DOHH2 (cell line): ENCODE results near the gene ADGRG7.

Experiments
- H3F3A ChIP-seq: fragments of 200-600 bp; sonication (generic), shearing (Covaris generic); 2 replicates; pipeline ENCODE4 v1.6.0; 2016; ENCODE audit warnings: antibody characterized with exemption, mild to moderate bottlenecking; ENCODE audit not compliant: control insufficient read depth, insufficient read depth
- H3K27ac ChIP-seq: fragments of 200-600 bp; sonication (generic); 2 replicates; pipeline ENCODE4 v1.5.1; 2014; ENCODE audit warnings: low read depth, mild to moderate bottlenecking, low read length, moderate library complexity
- H3K27me3 ChIP-seq: fragments of 200-600 bp; sonication (generic); 2 replicates; pipeline ENCODE4 v1.6.1; 2014; ENCODE audit warnings: mild to moderate bottlenecking, low read length, mixed read lengths; ENCODE audit not compliant: control insufficient read depth
- H3K36me3 ChIP-seq: fragments of 200-600 bp; sonication (generic); 2 replicates; pipeline ENCODE4 v1.6.1; 2014; ENCODE audit warnings: mild to moderate bottlenecking, low read length, moderate library complexity, mixed read lengths; ENCODE audit not compliant: control insufficient read depth
- H3K4me1 ChIP-seq: fragments of 200-600 bp; sonication (generic); 2 replicates; pipeline ENCODE4 v1.6.1; 2014; ENCODE audit warnings: mild to moderate bottlenecking, low read length, mixed read lengths; ENCODE audit not compliant: control insufficient read depth
- H3K4me2 ChIP-seq: fragments of 200-600 bp; sonication (generic); 2 replicates; pipeline ENCODE4 v1.6.0; 2014; ENCODE audit warnings: mild to moderate bottlenecking, low read length, moderate library complexity
- H3K4me3 ChIP-seq: fragments of 200-600 bp; sonication (generic); 2 replicates; pipeline ENCODE4 v1.5.1; 2014; ENCODE audit warnings: mild to moderate bottlenecking, low read length, mixed read lengths
- H3K79me2 ChIP-seq: fragments of 200-600 bp; sonication (generic); 2 replicates; pipeline ENCODE4 v1.6.1; 2014; ENCODE audit warnings: mild to moderate bottlenecking, low read length, mixed read lengths; ENCODE audit not compliant: control insufficient read depth
- H3K9me2 ChIP-seq: fragments of 200-600 bp; sonication (generic); replicated peaks from 2 replicates; pipeline ENCODE4 v1.6.1; 2014; ENCODE audit warnings: mild to moderate bottlenecking, low read length, mixed read lengths; ENCODE audit not compliant: control insufficient read depth
- H3K9me3 ChIP-seq: fragments of 200-600 bp; sonication (generic); 2 replicates; pipeline ENCODE4 v1.6.1; 2014; ENCODE audit warnings: antibody characterized with exemption, low read length, mixed read lengths; ENCODE audit not compliant: control insufficient read depth, insufficient read depth
- H4K20me1 ChIP-seq: fragments of 200-600 bp; sonication (generic); 2 replicates; pipeline ENCODE4 v1.6.0; 2014; ENCODE audit warnings: low read depth, mild to moderate bottlenecking, antibody characterized with exemption, low read length, moderate library complexity; ENCODE audit not compliant: control insufficient read depth, insufficient read depth
- CTCF ChIP-seq: fragments of 200-600 bp; sonication (generic); IDR thresholded peaks from one replicate; pipeline ENCODE4 v1.5.1; 2014; ENCODE audit warnings: antibody characterized with exemption, mild to moderate bottlenecking, low read depth, low read length; ENCODE audit not compliant: poor library complexity, severe bottlenecking
- EZH2phosphoT487 ChIP-seq: fragments of 200-600 bp; sonication (generic); IDR thresholded peaks from 2 replicates; pipeline ENCODE4 v1.6.1; 2017; ENCODE audit warnings: borderline replicate concordance, mild to moderate bottlenecking, antibody characterized with exemption, low read length, moderate library complexity, mixed read lengths

The ADGRG7 gene

GRCh38 chr3:100603469-100603868, 5.9 kb upstream of the ADGRG7 start:
- Histone ChIP-seq H3K9me3 (no peaks in the 10 kb centered on the region), H3K4me3 (peak overlapping the region; percentile 20; the same call in 1 of the 2 replicates), H4K20me1 (no peaks in the 10 kb centered on the region), H3F3A (no peaks in the 10 kb centered on the region), H3K4me1 (peaks cover 10% of the 10 kb centered on the region), H3K9me2 (no peaks in the 10 kb centered on the region), H3K79me2 (no peaks in the 10 kb centered on the region), H3K36me3 (no peaks in the 10 kb centered on the region), H3K4me2 (peak overlapping the region; percentile 34), H3K27me3 (peaks cover 3% of the 10 kb centered on the region; the same call in 1 of the 2 replicates), H3K27ac (no peak overlapping the region)
- TF ChIP-seq CTCF (no peak), EZH2phosphoT487 (no peak)

GRCh38 chr3:100605358-100605757, 4.0 kb upstream of the ADGRG7 start:
- no peaks in the 10 kb centered on the region for H3F3A ChIP-seq
- no peaks in the 10 kb centered on the region for H3K9me3 ChIP-seq
- peaks cover 10% of the 10 kb centered on the region for H3K4me1 ChIP-seq
- H3K27me3 ChIP-seq: peaks cover 3% of the 10 kb centered on the region; the same call in 1 of the 2 replicates
- no peaks in the 10 kb centered on the region for H3K36me3 ChIP-seq
- no peak overlapping the region for H3K27ac ChIP-seq
- H4K20me1 ChIP-seq: no peaks in the 10 kb centered on the region
- H3K4me2 ChIP-seq: no peak overlapping the region
- H3K9me2 ChIP-seq: no peaks in the 10 kb centered on the region
- no peak for TF ChIP-seq EZH2phosphoT487
- TF ChIP-seq CTCF: no peak
- no peak overlapping the region for H3K4me3 ChIP-seq
- no peaks in the 10 kb centered on the region for H3K79me2 ChIP-seq

- no peaks in the 10 kb centered on the region for H3K79me2 ChIP-seq
- H3K4me2 ChIP-seq: no peak overlapping the region
- no peaks in the 10 kb centered on the region for H3K9me2 ChIP-seq
- TF ChIP-seq CTCF (no peak), EZH2phosphoT487 (no peak)
- H3K4me3 ChIP-seq: no peak overlapping the region
- H3K27me3 ChIP-seq: peaks cover 3% of the 10 kb centered on the region; the same call in 1 of the 2 replicates
- peaks cover 10% of the 10 kb centered on the region for H3K4me1 ChIP-seq
- no peaks in the 10 kb centered on the region for H3K36me3 ChIP-seq
- no peaks in the 10 kb centered on the region for H4K20me1 ChIP-seq
- H3K27ac ChIP-seq: no peak overlapping the region
- no peaks in the 10 kb centered on the region for H3K9me3 ChIP-seq
- no peaks in the 10 kb centered on the region for H3F3A ChIP-seq
Observed at GRCh38 chr3:100606894-100607512, 2.4 kb upstream of the ADGRG7 start.
